ENCODE data around the gene SAMD14. TPM values are rescaled to one million over a fixed set of nuclear protein-coding genes. Genes with fewer than 3 reads are reported as not detected.
A peak's percentile ranks its signal among the peaks of the same experiment; 100 is the strongest.

SAMD14 gene
- total and polyA plus RNA-seq, 2 of the 4 experiments (the other 2 are of a cell fraction) = 1.4 to 6.2 TPM

DNA sequence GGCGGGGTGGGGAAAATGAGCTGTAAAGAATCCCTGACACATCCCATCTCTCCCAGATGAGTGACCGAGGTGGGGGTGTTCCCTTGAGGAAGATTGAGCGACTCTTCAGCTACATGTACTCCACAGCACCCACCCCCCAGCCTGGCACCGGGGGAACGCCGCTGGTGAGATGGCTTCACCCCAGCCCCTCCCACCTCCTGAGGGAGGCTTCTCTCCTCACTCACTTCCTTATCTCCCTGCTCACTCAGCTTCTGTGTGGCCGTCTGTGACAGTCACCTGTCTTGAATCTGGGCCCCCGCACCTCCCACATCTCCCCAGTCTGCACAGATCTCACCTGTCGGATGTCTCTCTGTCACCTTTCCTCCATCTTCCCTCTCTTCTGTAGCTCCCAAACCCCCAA is 21.4 kb downstream of the SAMD14 start:
- CTCF ChIA-PET = interaction anchor here (1.2 to 2.1 kb wide), 2 partner anchors 8 to 14 kb away, joined by 3 to 7 read pairs; no protein-coding TSS in a partner anchor
- Histone ChIP-seq H3K4me1 (ENCODE audit: control insufficient read depth, insufficient read depth, low read length) (peaks cover 3% of the 10 kb centered on the region), H4K8ac (ENCODE audit: low read depth in 2 of 2, low read length in 2 of 2) (no peak overlapping the region), H2AK5ac (ENCODE audit: low read depth, low read length) (no peak overlapping the region), H3K9ac (ENCODE audit: low read depth, low read length) (no peak overlapping the region), H2AFZ (replicated peaks; ENCODE audit: low read length, poor library complexity) (peak overlapping the region; percentile 37), H2BK15ac (ENCODE audit: low read depth, low read length) (no peak overlapping the region), H4K20me1 (ENCODE audit: insufficient read depth, low read length) (no peaks in the 10 kb centered on the region), H3K9me1 (ENCODE audit: insufficient read depth, low read length) (peaks cover 6% of the 10 kb centered on the region), H3K9me3 (ENCODE audit: control insufficient read depth, insufficient read depth, low read length) (no peaks in the 10 kb centered on the region), H3K23ac (ENCODE audit: low read depth, low read length) (no peak overlapping the region), H3K27me3 (ENCODE audit: control insufficient read depth, insufficient read depth, low read length) (no peaks in the 10 kb centered on the region), H3K4ac (ENCODE audit: low read depth, low read length) (no peak overlapping the region), H3K18ac (ENCODE audit: low read depth, low read length) (no peak overlapping the region), H2BK20ac (ENCODE audit: low read depth, low read length) (no peak overlapping the region), H3K56ac (ENCODE audit: extremely low read depth, insufficient read depth, low read length) (no peak overlapping the region), H2BK120ac (ENCODE audit: low read depth, low read length) (no peak overlapping the region), H3K36me3 (ENCODE audit: control insufficient read depth, insufficient read depth, low read length) (peaks cover 30% of the 10 kb centered on the region; the same call in 1 of the 2 replicates), H3K27ac (ENCODE audit: insufficient read depth, low read length) (no peak overlapping the region), H4K91ac (ENCODE audit: insufficient read depth, low read depth, low read length) (no peak overlapping the region), H3K4me2 (ENCODE audit: low read depth, low read length) (no peak overlapping the region), H4K5ac (ENCODE audit: low read depth, low read length) (no peak overlapping the region), H3K14ac (replicated peaks; ENCODE audit: low read depth, low read length) (no peak overlapping the region), H2BK5ac (ENCODE audit: low read depth, low read length, poor library complexity, severe bottlenecking) (no peak overlapping the region), H3K4me3 (ENCODE audit: insufficient read depth, low read depth, low read length) (no peak overlapping the region), H2AK9ac (replicated peaks; ENCODE audit: low read depth, low read length, poor library complexity) (peak overlapping the region; percentile 34), H3K79me1 (ENCODE audit: low read depth in 1 of 2, low read length in 2 of 2) (no peaks in the 10 kb centered on the region)
- DNase-seq (no peak), ATAC-seq (ENCODE audit: low read depth) (no peak)
- intact Hi-C loops (cut with micrococcal nuclease) = no loop called here
- BruUV-seq (replicated peaks) = no TSS peak
- no peak for TF ChIP-seq RCOR1 (IDR thresholded peaks at IDR 0.05; ENCODE audit: insufficient replicate concordance, low read length)
- TF ChIP-seq, protein P1, sequence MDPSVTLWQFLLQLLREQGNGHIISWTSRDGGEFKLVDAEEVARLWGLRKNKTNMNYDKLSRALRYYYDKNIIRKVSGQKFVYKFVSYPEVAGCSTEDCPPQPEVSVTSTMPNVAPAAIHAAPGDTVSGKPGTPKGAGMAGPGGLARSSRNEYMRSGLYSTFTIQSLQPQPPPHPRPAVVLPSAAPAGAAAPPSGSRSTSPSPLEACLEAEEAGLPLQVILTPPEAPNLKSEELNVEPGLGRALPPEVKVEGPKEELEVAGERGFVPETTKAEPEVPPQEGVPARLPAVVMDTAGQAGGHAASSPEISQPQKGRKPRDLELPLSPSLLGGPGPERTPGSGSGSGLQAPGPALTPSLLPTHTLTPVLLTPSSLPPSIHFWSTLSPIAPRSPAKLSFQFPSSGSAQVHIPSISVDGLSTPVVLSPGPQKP (IDR thresholded peaks at IDR 0.05; ENCODE audit: borderline replicate concordance, low read depth, low read length) = no peak
- no peak for TF ChIP-seq NFE2L2 (IDR thresholded peaks at IDR 0.05; ENCODE audit: low read depth, low read length)
- TF ChIP-seq SMC3 (IDR thresholded peaks at IDR 0.05; ENCODE audit: low read depth, low read length) = no peak
- no peak for TF ChIP-seq POLR2A (IDR thresholded peaks at IDR 0.05; ENCODE audit: low read depth, low read length)
- no peak for TF ChIP-seq CHD1 (IDR thresholded peaks at IDR 0.05; ENCODE audit: low read depth, low read length)
- dilution Hi-C loops (cut with HindIII; ENCODE audit: low sequenced_read_pairs, unreplicated experiment) = no loop called here
- in situ Hi-C loops (cut with MboI; ENCODE audit: low sequenced_read_pairs) = no loop called here
- POLR2A ChIA-PET (ENCODE audit: unreplicated experiment) = interaction anchor here (0.7 kb wide), 1 partner anchor 8 kb away, joined by 4 read pairs; no protein-coding TSS in a partner anchor
- WGBS, 2 experiments (ENCODE audit: extremely low coverage in 2 of 2, insufficient read length in 1 of 2) = 75% methylated on average over 4 of the region's 9 CpGs; no CpG with 5 or more reads in 1 of the 2 experiments
